ENCODE results near the gene PLPP4. TPM values are rescaled to one million over a fixed set of nuclear protein-coding genes. Genes with fewer than 3 reads are reported as not detected.

Gene PLPP4
- total and polyA plus RNA-seq, 10 of the 15 experiments (the other 5 are each of a cell fraction or from before 2014, with no cell fraction given): 0.08 to 3.1 (median 0.26) TPM; not detected in 3

DNA sequence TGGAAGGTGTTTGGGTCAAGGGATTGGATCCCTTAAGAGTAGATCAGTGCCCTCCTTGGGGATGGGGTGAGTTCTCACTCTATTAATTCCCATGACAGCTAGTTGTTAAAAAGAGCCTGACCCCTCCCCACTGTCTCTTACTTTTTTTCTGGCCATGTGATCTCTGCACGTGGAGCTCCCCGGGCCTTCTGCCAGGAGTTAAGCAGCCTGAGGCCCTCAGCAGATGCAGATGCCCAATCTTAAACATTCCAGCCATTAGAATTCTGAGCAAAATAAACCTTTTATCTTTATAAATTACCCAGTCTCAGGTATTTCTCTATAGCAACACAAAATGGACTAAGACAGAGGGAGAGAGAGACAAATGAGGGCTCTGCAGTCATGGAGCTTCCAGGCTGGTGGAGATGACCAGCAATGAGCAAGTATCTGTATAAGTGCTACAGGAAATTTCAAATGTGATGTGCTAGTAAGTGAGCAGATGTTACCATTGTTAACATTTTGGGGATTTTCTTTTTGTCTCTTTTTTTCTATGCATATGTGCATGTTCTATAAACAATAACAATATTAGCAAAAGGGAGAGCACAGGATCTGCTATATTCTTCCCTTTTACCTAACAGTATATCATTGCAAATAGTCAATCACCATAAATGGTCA lies 26.7 kb downstream of the PLPP4 start:
- Histone ChIP-seq H3K27ac (ENCODE audit: control insufficient read depth, insufficient read depth) (no peak overlapping the region), H2AFZ (ENCODE audit: control insufficient read depth, low read depth, low read length) (no peak overlapping the region), H3K9ac (ENCODE audit: control insufficient read depth, insufficient read depth, low read length) (no peak overlapping the region), H3K79me2 (ENCODE audit: control insufficient read depth, insufficient read depth, low read length) (no peaks in the 10 kb centered on the region), H3K27me3 (replicated peaks in 1 of 2; ENCODE audit: control insufficient read depth in 2 of 2, insufficient read depth in 2 of 2, low read length in 1 of 2) (no peaks in the 10 kb centered on the region), H3K36me3 (ENCODE audit: control insufficient read depth in 2 of 2, insufficient read depth in 2 of 2, low read length in 1 of 2) (no peaks in the 10 kb centered on the region), H4K20me1 (ENCODE audit: control insufficient read depth, insufficient read depth) (no peaks in the 10 kb centered on the region), H3K4me3 (no peak overlapping the region), H3K4me1 (ENCODE audit: control insufficient read depth, insufficient read depth, low read length) (no peaks in the 10 kb centered on the region), H3K4me2 (ENCODE audit: control insufficient read depth, insufficient read depth) (no peak overlapping the region), H3K9me3 (replicated peaks; ENCODE audit: control insufficient read depth, insufficient read depth, low read length) (no peaks in the 10 kb centered on the region; the same call in 2 of the 3 replicates)
- DNase-seq (ENCODE audit: low read depth, low spot score): no peak
- in situ Hi-C loops (cut with MboI) (no loop called here), intact Hi-C loops (cut with micrococcal nuclease; ENCODE audit: unreplicated experiment) (no loop called here)
- ChIA-PET RAD21 (ENCODE audit: unreplicated experiment) (no interaction called here), SMC1A (ENCODE audit: uncharacterized antibody, unreplicated experiment) (no interaction called here), POLR2A (no interaction called here), CTCF (interaction anchor here (0.6 kb wide), 1 partner anchor 110 kb away, joined by 3 read pairs; no protein-coding TSS in a partner anchor)
- FAIRE-seq: no peak
- TF ChIP-seq BRCA1 (IDR thresholded peaks at IDR 0.05; ENCODE audit: low read depth, low read length) (no peak), SP1 (IDR thresholded peaks at IDR 0.05; ENCODE audit: low read depth, low read length) (no peak), HDGF (IDR thresholded peaks at IDR 0.05) (no peak), YBX1 (IDR thresholded peaks at IDR 0.05) (no peak), RAD51 (IDR thresholded peaks at IDR 0.05) (no peak)
- TF ChIP-seq, protein P1, sequence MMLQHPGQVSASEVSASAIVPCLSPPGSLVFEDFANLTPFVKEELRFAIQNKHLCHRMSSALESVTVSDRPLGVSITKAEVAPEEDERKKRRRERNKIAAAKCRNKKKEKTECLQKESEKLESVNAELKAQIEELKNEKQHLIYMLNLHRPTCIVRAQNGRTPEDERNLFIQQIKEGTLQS (IDR thresholded peaks at IDR 0.05; ENCODE audit: borderline replicate concordance, extremely low read depth, low read depth, low read length): no peak
- no TSS peak for BruUV-seq (replicated peaks)
- WGBS (ENCODE audit: insufficient coverage, insufficient replicate concordance, low lambda C conversion rate, missing lambda C conversion rate): 35% methylated on average over 2 of the region's 2 CpGs
- no peak for ATAC-seq

DNA sequence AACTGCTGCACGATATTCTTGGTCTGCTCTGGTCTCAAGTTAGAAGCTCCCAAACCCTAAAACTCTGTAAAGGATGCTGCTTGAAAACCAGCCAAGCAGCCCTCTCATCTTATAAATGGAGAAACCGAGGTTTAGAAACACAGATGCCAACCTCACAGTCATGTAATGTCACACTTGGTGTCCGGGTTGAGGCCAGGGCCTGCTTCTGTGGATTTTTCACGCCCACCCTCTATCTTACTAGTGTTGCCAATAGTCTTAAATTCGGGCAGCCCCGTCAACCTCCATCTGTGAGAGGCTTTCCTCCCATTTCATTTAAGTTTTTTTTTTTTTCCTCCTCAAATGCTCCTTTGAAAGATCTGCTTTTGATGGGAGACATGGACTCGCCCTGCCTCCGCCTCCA lies 28.9 kb downstream of the PLPP4 start:
- H3K79me2 ChIP-seq (ENCODE audit: control insufficient read depth, insufficient read depth, low read length): no peaks in the 10 kb centered on the region
- FAIRE-seq: no peak
- H3K4me2 ChIP-seq (ENCODE audit: control insufficient read depth, insufficient read depth): no peak overlapping the region
- no TSS peak for BruUV-seq (replicated peaks)
- no peak for ATAC-seq
- in situ Hi-C loops (cut with MboI) (no loop called here), intact Hi-C loops (cut with micrococcal nuclease; ENCODE audit: unreplicated experiment) (no loop called here)
- ChIA-PET SMC1A (ENCODE audit: uncharacterized antibody, unreplicated experiment) (interaction anchor here (1.2 kb wide), 1 partner anchor 9 kb away, joined by 3 read pairs; no protein-coding TSS in a partner anchor), POLR2A (no interaction called here), CTCF (interaction anchor here (1.0 kb wide), 1 partner anchor 148 kb away, joined by 3 read pairs; no protein-coding TSS in a partner anchor), RAD21 (ENCODE audit: unreplicated experiment) (interaction anchor here (1.8 kb wide), 1 partner anchor 19 kb away, joined by 6 read pairs; no protein-coding TSS in a partner anchor)
- WGBS (ENCODE audit: insufficient coverage, insufficient replicate concordance, low lambda C conversion rate, missing lambda C conversion rate): 26% methylated on average over 8 of the region's 8 CpGs
- H2AFZ ChIP-seq (ENCODE audit: control insufficient read depth, low read depth, low read length): no peak overlapping the region
- no peak for DNase-seq (ENCODE audit: low read depth, low spot score)
- no peaks in the 10 kb centered on the region for H3K27me3 ChIP-seq (replicated peaks in 1 of 2; ENCODE audit: control insufficient read depth in 2 of 2, insufficient read depth in 2 of 2, low read length in 1 of 2)
- no peaks in the 10 kb centered on the region for H3K36me3 ChIP-seq (ENCODE audit: control insufficient read depth in 2 of 2, insufficient read depth in 2 of 2, low read length in 1 of 2)
- no peak overlapping the region for H3K9ac ChIP-seq (ENCODE audit: control insufficient read depth, insufficient read depth, low read length)
- H4K20me1 ChIP-seq (ENCODE audit: control insufficient read depth, insufficient read depth): no peaks in the 10 kb centered on the region
- no peak overlapping the region for H3K27ac ChIP-seq (ENCODE audit: control insufficient read depth, insufficient read depth)
- no peaks in the 10 kb centered on the region for H3K4me1 ChIP-seq (ENCODE audit: control insufficient read depth, insufficient read depth, low read length)
- H3K4me3 ChIP-seq: no peak overlapping the region
- no peaks in the 10 kb centered on the region; the same call in 2 of the 3 replicates for H3K9me3 ChIP-seq (replicated peaks; ENCODE audit: control insufficient read depth, insufficient read depth, low read length)
- TF ChIP-seq ASH2L (IDR thresholded peaks at IDR 0.05; ENCODE audit: borderline replicate concordance, low read depth) (no peak), KLF5 (IDR thresholded peaks at IDR 0.05; ENCODE audit: partially characterized antibody) (no peak), EGR1 (IDR thresholded peaks at IDR 0.05; ENCODE audit: borderline replicate concordance in 1 of 2, low read depth in 2 of 2, low read length in 2 of 2) (no peak)
- TF ChIP-seq, protein P2, sequence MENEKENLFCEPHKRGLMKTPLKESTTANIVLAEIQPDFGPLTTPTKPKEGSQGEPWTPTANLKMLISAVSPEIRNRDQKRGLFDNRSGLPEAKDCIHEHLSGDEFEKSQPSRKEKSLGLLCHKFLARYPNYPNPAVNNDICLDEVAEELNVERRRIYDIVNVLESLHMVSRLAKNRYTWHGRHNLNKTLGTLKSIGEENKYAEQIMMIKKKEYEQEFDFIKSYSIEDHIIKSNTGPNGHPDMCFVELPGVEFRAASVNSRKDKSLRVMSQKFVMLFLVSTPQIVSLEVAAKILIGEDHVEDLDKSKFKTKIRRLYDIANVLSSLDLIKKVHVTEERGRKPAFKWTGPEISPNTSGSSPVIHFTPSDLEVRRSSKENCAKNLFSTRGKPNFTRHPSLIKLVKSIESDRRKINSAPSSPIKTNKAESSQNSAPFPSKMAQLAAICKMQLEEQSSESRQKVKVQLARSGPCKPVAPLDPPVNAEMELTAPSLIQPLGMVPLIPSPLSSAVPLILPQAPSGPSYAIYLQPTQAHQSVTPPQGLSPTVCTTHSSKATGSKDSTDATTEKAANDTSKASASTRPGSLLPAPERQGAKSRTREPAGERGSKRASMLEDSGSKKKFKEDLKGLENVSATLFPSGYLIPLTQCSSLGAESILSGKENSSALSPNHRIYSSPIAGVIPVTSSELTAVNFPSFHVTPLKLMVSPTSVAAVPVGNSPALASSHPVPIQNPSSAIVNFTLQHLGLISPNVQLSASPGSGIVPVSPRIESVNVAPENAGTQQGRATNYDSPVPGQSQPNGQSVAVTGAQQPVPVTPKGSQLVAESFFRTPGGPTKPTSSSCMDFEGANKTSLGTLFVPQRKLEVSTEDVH (IDR thresholded peaks at IDR 0.05; ENCODE audit: low read depth, partially characterized antibody): no peak

All from GM12878 (cell line).